ENCODE results near the gene LRRC27.

Gene LRRC27

GRCh38 chr10:132414402-132415016, 82.5 kb downstream of the LRRC27 start:
- DNase-seq (ENCODE audit: low read depth in 2 of 2) = no peak

GRCh38 chr10:132415255-132415654, 83.3 kb downstream of the LRRC27 start:
- DNase-seq (ENCODE audit: low read depth in 2 of 2) = no peak

DNA sequence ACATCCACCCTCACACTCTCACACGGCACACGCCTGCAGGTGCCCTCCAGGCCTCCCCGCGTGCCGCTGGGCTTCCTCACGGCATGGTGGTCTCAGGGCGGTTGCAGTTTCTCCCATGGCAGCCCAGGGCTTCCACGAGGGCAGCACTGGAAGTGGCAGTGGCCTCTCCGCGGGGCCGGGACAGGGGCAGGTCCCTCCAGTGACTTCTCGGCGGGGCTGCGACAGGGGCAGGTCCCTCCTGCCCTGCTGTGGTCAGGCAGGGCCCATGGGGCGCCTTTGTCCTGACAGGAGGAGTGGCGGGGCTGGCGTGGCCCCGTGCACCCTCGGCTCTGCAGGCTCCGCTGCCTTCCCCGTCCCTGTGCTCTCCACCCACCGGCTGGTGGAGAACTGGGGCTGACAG, 84.0 kb downstream of the LRRC27 start:
- no peak for DNase-seq (ENCODE audit: low read depth in 2 of 2)

DNA sequence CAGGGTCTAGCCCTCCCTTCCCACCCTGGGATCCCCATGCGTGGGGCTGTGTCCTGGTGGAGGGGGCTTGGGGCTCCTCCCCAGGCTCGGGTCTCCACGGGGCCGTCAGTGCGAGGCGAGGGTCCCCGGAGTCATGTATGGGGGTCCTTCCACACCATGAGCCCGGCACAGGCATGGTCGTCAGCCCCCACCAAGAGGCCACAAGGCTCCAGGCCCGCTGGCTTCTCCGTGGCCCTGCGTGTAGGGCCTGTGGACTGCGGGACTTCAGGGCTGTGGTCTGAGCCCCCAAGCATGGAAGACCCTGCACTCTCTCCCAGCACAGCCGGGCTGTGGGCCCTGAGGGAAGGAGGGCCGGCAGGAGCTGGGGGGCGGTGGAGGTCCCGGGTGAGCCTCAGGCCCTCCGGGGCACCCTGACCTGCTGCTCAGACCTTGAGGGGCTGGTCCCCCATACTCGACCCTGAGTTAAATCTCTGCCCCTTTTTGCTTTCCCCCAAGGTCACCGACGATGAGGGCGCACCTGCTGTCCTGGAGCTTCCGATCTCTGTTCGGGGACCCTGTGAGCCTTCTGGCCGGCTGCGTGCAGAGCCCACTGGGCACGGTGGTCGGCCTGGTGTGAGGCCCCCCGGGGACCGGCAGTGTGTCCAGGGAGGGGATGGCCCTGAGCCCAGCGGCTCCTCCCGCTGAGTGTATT, 84.7 kb downstream of the LRRC27 start:
- DNase-seq (ENCODE audit: low read depth in 2 of 2) = no peak

- no peak for DNase-seq (ENCODE audit: low read depth in 2 of 2)
These were observed 85.4 kb downstream of the LRRC27 start for GRCh38 chr10:132417257-132417910.

DNA sequence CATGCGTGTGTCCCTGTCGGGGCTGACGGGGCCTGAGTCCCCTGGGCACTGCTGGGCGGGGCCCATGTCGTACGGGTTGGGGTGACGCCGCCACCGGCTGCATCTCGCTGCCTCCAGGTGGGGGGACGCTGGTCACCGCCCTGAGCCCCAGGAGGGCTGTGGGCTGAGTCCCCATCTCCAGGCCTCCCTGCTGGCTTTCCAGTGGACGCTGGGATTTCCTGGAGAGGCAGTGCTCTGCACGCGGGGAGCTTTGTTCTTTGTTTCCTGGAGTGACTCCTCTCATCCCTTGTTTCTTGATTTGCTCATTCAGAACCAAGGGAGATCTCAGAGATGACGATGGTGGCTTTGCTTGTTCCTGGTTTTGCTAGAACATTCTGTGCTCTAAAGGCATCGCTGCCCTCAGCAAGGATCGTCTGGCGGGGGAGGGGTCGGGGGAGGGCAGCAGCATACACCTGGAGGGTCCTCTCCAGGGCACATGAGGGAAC, 86.0 kb downstream of the LRRC27 start:
- DNase-seq (ENCODE audit: low read depth in 2 of 2) = no peak

GRCh38 chr10:132418527-132419416, 86.8 kb downstream of the LRRC27 start:
- DNase-seq (ENCODE audit: low read depth in 2 of 2) = no peak

- DNase-seq (ENCODE audit: low read depth in 2 of 2) = no peak
These were observed 87.8 kb downstream of the LRRC27 start for GRCh38 chr10:132419538-132420468.

GRCh38 chr10:132420469-132420980, 88.5 kb downstream of the LRRC27 start:
- no peak for DNase-seq (ENCODE audit: low read depth in 2 of 2)

DNA sequence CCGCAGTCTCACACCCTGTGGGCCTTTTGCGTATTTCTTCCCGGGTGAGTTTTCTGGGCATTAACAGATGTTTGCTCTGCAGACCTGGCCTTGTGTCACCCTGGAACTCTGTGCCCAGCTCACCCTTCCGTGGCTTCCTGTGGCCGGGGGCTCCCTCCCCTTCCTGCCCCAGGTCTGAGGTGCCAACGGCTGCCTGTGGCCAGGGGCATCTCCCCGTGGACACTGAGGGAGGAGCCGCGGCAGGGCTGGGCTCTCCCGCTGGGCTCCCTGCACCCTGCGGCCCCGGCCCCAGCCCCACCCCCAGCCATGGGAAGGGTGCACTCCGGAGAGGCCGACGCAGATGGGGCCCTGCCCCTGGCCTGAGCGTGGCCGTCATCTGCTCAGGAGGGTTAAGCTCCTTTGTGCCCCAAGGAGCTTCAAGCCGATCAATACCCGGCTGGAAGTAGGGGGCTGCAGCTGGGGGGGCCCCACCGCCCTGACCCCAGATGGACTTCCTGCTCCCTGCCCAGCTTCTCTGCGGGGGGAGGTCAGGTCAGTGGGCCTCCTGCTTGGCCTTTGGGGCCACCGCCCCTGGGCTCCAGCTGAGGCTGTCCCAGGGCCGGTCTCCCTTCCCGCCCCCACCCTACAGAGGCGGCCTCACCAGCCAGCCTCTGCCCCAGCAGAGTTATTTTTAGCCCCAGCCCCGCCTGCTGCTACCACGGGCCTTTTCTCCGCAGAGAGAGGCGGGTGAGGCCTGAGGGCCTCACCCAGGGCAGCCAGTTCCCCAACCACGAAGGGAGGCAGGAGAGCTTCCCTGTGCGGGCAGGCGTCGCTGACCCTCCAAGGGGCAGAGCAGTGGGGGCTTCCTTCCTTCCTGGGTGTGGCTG, 89.2 kb downstream of the LRRC27 start:
- no peak for DNase-seq (ENCODE audit: low read depth in 2 of 2)

DNA sequence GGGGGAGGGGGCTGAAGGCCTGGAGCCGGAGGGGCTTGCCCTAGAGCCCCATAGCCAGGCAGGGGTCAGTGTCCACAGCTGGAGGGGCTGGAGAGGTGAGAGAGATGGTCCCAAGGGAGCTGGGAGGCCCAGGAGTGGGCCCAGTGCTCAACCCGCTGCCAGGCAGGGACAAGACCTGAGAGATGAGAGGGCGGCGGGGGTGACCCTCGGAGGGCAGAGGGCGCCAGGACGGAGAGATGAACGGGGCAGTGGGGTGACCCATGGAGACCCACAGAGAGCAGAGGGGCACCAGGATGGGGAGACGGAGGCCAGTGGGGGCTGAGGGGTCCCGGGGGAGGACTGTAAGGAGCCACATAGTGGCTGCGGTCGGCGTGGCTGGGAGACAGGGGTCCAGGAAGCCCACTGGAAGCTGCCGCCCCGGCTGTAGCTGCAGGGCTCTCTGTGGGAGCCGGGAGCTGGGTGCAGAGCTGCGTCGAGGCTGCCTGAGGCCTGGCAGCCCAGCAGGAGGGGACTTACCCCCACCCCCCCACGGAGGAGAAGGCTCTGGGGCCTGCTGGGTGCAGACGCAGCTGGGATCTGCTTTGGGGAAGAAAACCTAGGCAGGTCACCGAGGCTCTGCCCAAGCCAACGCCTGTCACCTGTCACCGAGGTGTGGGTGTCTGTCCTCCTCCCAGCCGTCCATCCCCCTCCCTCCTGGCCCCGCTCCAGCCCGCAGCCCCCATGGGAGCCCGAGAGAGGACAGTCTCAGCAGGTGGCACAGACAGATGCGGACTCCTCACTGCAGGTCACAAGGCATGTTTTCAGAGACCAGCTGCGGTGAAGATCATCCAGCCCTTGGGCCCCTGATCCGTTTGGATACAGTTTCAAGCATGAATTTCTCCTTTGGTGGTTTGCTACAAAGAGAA, 90.1 kb downstream of the LRRC27 start:
- DNase-seq (ENCODE audit: low read depth in 2 of 2) = no peak

DNA sequence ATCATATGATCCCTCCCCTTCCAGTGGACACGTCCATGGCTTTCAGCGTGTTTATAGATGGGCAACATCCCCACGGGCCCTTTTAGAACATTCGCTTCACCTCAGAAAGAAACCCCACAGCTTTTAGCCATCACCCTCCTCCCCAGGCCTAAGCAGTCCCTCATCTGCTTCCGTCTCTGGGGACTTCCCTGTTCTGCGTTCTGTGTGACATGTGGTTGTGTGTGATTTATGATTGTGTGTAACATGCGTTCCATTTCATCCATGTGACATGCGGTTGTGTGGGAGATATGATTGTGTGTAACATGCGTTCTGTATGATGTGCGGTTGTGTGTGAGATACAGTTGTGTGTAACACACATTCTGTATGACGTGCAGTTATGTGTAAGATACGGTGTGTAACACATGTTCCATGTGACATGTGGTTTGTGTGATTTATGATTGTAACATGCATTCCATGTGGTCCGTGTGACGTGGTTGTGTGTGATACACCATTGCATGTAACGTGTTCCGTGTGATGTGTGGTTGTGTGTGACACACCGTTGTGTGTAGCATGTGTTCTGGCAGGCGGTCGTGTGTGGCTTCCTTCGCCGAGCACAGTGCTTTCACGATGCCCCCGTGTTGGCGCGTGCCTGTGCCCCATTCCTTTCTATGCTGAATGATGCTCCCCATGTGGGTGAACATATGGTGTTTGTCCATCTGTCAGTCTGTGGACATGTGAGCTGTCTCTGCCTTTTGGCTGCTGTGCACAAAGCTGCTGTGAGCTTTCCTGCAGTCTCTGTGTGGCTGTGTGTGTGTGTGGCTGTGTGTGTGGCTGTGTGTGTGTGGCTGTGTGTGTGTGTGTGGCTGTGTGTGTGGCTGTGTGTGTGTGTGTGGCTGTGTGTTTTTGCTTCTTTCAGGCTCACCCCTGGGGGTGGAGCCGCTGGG, 91.2 kb downstream of the LRRC27 start:
- DNase-seq (ENCODE audit: low read depth in 2 of 2) = no peak

GRCh38 chr10:132423966-132424861, 92.2 kb downstream of the LRRC27 start:
- DNase-seq (ENCODE audit: low read depth in 2 of 2) = no peak

DNA sequence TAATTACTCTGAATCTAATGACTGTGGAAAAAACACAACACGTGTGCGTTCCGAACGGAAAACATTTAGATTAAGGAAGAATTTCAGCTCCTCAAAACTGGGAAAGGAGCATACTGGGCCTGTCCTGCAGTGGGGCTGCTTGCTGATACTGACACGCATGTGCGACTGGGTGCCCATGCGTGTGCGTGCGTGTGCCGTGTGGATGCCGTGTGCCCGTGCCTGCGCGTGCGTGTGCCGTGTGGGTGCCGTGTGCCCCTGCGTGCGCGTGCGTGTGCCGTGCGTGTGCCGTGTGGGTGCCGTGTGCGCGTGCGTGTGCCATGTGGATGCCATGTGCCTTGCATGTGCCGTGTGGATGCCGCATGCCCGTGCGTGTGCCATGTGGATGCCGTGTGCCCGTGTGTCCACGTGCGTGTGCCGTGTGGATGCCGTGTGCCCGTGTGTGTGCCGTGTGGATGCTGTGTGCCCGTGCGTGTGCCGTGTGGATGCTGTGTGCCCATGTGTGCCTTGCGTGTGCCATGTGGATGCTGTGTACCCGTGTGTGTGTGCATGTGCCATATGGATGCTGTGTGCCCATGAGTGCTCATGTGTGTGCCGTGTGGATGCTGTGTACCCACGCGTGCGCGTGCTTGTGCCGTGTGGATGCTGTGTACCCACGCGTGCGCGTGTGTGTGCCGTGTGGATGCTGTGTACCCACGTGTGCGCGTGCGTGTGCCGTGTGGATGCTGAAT, 93.2 kb downstream of the LRRC27 start:
- DNase-seq (ENCODE audit: low read depth in 2 of 2) = no peak

DNA sequence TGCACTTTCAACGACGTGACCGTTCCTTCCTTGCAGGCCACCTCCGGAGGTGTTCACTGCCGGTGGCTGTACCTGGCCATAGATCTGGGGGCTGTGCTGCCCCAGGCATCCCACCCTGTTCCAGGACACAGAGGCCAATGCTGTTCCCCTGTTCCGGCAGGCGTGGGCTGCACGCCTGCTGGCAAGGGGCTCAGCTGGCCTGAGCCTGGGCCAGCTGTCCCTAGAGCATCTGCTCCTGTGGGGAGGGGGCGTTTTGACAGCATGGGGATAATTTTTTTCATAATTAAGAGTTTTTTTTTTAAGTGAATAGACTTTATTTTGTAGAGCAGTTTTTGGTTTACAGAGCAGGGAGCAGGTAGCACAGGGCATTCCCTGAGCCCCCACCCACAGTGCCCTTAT, 93.8 kb downstream of the LRRC27 start:
- no peak for DNase-seq (ENCODE audit: low read depth in 2 of 2)
